22Rv1 (cell line): ENCODE data around the gene PLAAT1.
A peak's percentile ranks its signal among the peaks of the same experiment; 100 is the strongest.

Experiments used
- H3K27ac ChIP-seq: fragments of 450-650 bp; 2 replicates; pipeline ENCODE4 v1.5.1; 2017
- ZFX ChIP-seq: fragments of 450-650 bp; IDR thresholded peaks from 2 replicates; pipeline ENCODE4 v1.6.1; 2017; ENCODE audit warnings: antibody characterized with exemption, borderline replicate concordance
- TF ChIP-seq, protein P1 (sequence below): fragments of 450-650 bp; IDR thresholded peaks from 2 replicates; pipeline ENCODE4 v1.5.1; 2017; ENCODE audit warnings: mild to moderate bottlenecking

Gene PLAAT1

DNA sequence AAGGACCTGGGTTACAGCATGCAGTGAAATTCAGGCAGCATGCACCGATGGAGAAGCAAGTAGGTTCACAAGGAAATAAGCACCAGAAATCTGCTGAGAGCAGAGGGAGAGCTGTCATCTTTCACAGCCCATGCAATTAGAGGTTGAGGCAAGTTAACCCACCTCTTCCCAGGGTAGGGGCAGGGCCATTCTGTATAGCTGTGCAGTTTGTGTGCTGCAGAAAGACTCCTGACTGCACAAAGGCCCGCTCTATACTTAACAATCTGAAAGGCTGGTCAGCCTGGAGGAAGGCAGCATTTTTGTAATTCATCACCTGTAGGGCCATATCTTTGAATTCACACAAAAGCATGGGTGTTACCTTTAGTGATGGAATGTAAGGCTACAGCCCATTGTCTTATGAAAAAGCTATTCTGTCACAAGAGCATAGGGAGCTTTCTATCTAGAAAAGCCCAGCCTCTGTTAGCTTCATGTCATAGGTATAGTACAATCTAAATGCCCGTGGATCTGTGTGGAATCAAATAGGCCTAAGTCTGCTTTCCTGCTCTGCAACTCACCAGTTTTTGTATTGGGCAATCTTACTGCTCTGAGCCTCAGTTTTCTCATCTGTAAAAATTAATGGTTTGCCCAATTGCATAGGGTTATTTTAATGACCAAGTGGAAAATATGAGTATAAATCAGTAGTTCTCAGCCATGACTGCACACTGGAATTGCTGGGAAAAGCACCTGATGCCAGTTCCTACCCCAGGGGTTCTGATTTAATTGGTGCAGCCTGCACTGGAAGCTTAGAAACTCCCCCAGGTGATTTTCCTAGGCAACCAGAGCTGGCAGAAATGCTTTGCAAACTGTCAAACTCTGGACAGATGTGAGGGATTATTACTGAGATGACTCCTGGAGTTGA is 72.3 kb downstream of the PLAAT1 start:
- TF ChIP-seq, protein P1, sequence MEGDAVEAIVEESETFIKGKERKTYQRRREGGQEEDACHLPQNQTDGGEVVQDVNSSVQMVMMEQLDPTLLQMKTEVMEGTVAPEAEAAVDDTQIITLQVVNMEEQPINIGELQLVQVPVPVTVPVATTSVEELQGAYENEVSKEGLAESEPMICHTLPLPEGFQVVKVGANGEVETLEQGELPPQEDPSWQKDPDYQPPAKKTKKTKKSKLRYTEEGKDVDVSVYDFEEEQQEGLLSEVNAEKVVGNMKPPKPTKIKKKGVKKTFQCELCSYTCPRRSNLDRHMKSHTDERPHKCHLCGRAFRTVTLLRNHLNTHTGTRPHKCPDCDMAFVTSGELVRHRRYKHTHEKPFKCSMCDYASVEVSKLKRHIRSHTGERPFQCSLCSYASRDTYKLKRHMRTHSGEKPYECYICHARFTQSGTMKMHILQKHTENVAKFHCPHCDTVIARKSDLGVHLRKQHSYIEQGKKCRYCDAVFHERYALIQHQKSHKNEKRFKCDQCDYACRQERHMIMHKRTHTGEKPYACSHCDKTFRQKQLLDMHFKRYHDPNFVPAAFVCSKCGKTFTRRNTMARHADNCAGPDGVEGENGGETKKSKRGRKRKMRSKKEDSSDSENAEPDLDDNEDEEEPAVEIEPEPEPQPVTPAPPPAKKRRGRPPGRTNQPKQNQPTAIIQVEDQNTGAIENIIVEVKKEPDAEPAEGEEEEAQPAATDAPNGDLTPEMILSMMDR: no peak
- TF ChIP-seq ZFX: no peak
- H3K27ac ChIP-seq: no peak overlapping the region

DNA sequence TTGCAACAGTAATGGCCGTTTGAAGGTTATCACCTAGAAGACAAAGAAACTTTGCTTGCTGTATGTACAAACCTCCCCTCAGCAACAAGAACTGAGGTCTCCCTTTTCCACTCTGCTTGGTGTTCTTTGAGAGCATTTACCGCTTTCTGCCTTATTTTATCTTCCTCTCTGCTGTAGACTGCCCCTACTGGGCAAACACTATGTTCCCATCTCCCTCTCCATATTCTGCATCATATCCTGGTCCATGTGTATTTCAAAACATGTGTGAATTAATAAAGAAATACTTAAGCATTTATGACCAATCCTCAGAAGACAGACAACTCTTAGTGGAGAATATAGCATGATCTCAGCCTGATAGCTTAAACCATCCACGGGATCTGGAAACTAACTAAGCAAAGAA is 73.1 kb downstream of the PLAAT1 start:
- TF ChIP-seq, protein P1: peak; percentile 18; the same call in 1 of the 2 replicates
- no peak for TF ChIP-seq ZFX
- H3K27ac ChIP-seq: no peak overlapping the region

DNA sequence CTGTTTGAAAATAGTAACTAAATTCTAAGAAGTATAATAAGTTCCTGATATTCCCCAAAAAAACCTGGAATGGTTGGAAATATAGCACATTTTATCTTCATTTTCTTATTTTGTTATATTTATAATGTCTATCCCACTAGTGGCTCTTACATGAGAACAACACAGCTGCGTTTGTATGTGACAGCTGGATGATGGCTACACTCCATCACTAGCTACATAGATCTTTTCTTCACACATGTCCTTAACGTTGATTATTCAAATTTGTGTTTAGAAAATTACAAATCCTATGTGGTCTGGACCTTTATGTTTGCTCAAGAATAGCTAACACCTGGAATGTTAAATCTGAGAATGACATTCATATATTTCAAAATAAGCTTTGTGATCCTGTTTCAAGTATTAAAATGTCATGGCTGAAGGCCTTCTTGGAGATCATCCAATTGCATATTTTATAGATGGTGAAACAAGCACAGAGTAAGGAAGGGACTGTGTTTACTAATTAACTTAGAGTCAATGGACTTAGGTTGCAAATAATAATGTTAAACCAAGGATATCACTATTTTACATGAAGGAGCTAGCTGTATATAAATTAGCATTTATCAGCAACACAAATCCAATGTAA is 76.8 kb downstream of the PLAAT1 start:
- TF ChIP-seq, protein P1: no peak
- no peak for TF ChIP-seq ZFX
- H3K27ac ChIP-seq: no peak overlapping the region
